Endothelial cell of umbilical vein (primary cell): Measurements from ENCODE around the gene RBM20. TPM values are rescaled to one million over a fixed set of nuclear protein-coding genes. Genes with fewer than 3 reads are reported as not detected.

Experiments used
- BruUV-seq: library from RNA; stranded (reverse); fragments of 400-500 nt; replicated peaks from 2 replicates; lab custom pipeline; 2021; lab: Mats Ljungman, UMichigan
- CTCF ChIA-PET: fragments of 300-600, 350-600 bp; sonication (Branson Sonifier 250); formaldehyde crosslinking; loops from one replicate; lab custom pipeline; 2021; ENCODE audit warnings: antibody characterized with exemption, inconsistent platforms; lab: Charles Lee
- POLR2A ChIA-PET: fragments of 300-600, 350-600 bp; sonication (Branson Sonifier 250); formaldehyde crosslinking; loops from one replicate; lab custom pipeline; 2021; ENCODE audit warnings: antibody characterized with exemption, inconsistent platforms; lab: Charles Lee
- DNase-seq: peaks from one replicate; pipeline ENCODE4 v3.0.0-alpha.2; 2011; ENCODE audit warnings: low read depth, low spot score
- FAIRE-seq: peaks from 2 replicates; lab custom pipeline; 2011; peaks lifted over from hg19 to GRCh38; lab: Jason Lieb, UNC
- H2AFZ ChIP-seq: 2 replicates; pipeline ENCODE4 v1.6.0; 2012; ENCODE audit warnings: low read depth, low read length, control low read depth, inconsistent platforms
- H3K27ac ChIP-seq: 2 replicates; pipeline ENCODE4 v1.5.1; 2011; ENCODE audit warnings: low read depth, mild to moderate bottlenecking, control low read depth, low read length, moderate library complexity; ENCODE audit not compliant: insufficient read depth
- H3K27me3 ChIP-seq, 2 experiments: 2 replicates each; pipeline versions ENCODE4 v1.6.0 to v1.6.1; 2011; ENCODE audit warnings: low read length in 2 of 2, mixed read lengths in 1 of 2; ENCODE audit not compliant: control insufficient read depth in 2 of 2, insufficient read depth in 2 of 2
- H3K36me3 ChIP-seq, 2 experiments: 2 replicates in 1 of 2; 3 replicates in 1 of 2; pipeline ENCODE4 v1.5.1; 2011; ENCODE audit warnings: low read length in 2 of 2, mild to moderate bottlenecking in 1 of 2, moderate library complexity in 1 of 2; ENCODE audit not compliant: control insufficient read depth in 2 of 2, insufficient read depth in 2 of 2; ENCODE audit errors: extremely low read depth in 1 of 2
- H3K4me1 ChIP-seq: 3 replicates; pipeline ENCODE4 v1.5.1; 2011; ENCODE audit warnings: mild to moderate bottlenecking, low read length; ENCODE audit not compliant: control insufficient read depth, insufficient read depth; ENCODE audit errors: extremely low read depth
- H3K4me2 ChIP-seq: 2 replicates; pipeline ENCODE4 v1.6.1; 2011; ENCODE audit warnings: low read length, control low read depth, mixed read lengths; ENCODE audit not compliant: insufficient read depth
- H3K4me3 ChIP-seq, 3 experiments: fragments of 200-600 bp in 1 of 3; sonication (generic), shearing (Covaris generic) in 1 of 3; replicated peaks in 1 of 3; 2 replicates each; pipeline ENCODE4 v1.5.1; 2011 to 2016; ENCODE audit warnings: control low read depth in 3 of 3, low read length in 3 of 3, mild to moderate bottlenecking in 2 of 3, inconsistent platforms in 1 of 3, low read depth in 1 of 3, moderate library complexity in 1 of 3; ENCODE audit not compliant: insufficient read depth in 1 of 3
- H3K79me2 ChIP-seq: 2 replicates; pipeline ENCODE4 v1.6.0; 2012; ENCODE audit warnings: low read length, inconsistent platforms; ENCODE audit not compliant: control insufficient read depth, insufficient read depth
- H3K9ac ChIP-seq: replicated peaks from 2 replicates; pipeline ENCODE3; 2011; ENCODE audit warnings: low read length, control low read depth; ENCODE audit not compliant: insufficient read depth; ENCODE audit errors: extremely low read depth
- H3K9me1 ChIP-seq: replicated peaks from 3 replicates; pipeline ENCODE4 v1.6.0; 2011; ENCODE audit warnings: mild to moderate bottlenecking, low read length; ENCODE audit not compliant: control insufficient read depth, insufficient read depth; ENCODE audit errors: extremely low read depth
- H3K9me3 ChIP-seq: replicated peaks from 2 replicates; pipeline ENCODE4 v1.5.1; 2012; ENCODE audit warnings: low read length, inconsistent platforms; ENCODE audit not compliant: control insufficient read depth, insufficient read depth
- H4K20me1 ChIP-seq: replicated peaks from 2 replicates; pipeline ENCODE3; 2011; ENCODE audit warnings: mild to moderate bottlenecking, low read length; ENCODE audit not compliant: control insufficient read depth, insufficient read depth; ENCODE audit errors: extremely low read depth
- CTCF ChIP-seq, 2 donors: IDR thresholded peaks; 1 replicate in 1 of 2; 2 replicates in 1 of 2; pipeline ENCODE4 v1.5.1; 2011; ENCODE audit warnings: low read length in 2 of 2, mild to moderate bottlenecking in 2 of 2, moderate library complexity in 2 of 2, control low read depth in 1 of 2, inconsistent platforms in 1 of 2, low read depth in 1 of 2; ENCODE audit not compliant: insufficient read depth in 1 of 2; ENCODE audit errors: extremely low read depth in 1 of 2
- EZH2 ChIP-seq: IDR thresholded peaks from 2 replicates; pipeline ENCODE4 v1.6.1; 2012; ENCODE audit warnings: borderline replicate concordance, low read depth, mild to moderate bottlenecking, moderate library complexity, low read length, inconsistent platforms; ENCODE audit not compliant: severe bottlenecking
- JUN ChIP-seq: IDR thresholded peaks from 2 replicates; pipeline ENCODE4 v1.6.1; 2011; ENCODE audit warnings: borderline replicate concordance, low read depth; ENCODE audit not compliant: insufficient read length, insufficient read depth
- POLR2A ChIP-seq: IDR thresholded peaks from 2 replicates; pipeline ENCODE4 v1.6.1; 2012; ENCODE audit warnings: low read depth, mild to moderate bottlenecking, control low read depth, low read length
- POLR2AphosphoS5 ChIP-seq: IDR thresholded peaks from 2 replicates; pipeline ENCODE4 v1.6.1; 2012; ENCODE audit warnings: low read depth, mild to moderate bottlenecking, control low read depth, low read length, moderate library complexity; ENCODE audit not compliant: insufficient read depth
- dilution Hi-C: fragments of 300-500 bp; cut with MboI; formaldehyde crosslinking; loops from one replicate; pipeline ENCODE4 v1.15.0; 2019; ENCODE audit warnings: low sequenced_read_pairs; ENCODE audit not compliant: extremely low pct_ligation_motif_present
- intact Hi-C: fragments of 100-400 bp; cut with micrococcal nuclease; formaldehyde crosslinking; loops from one replicate; pipeline ENCODE4 v1.10.0; 2022
- polyA plus RNA-seq, 4 experiments: library from polyadenylated mRNA; depleted of rRNA in 3 of 4; stranded (reverse) in 3 of 4; unstranded in 1 of 4; fragments of >200 nt; gene quantifications; 2 replicates each; pipeline versions ENCODE4 v1.2.1 to v1.2.3, GENCODE V29; 2011 to 2012; ENCODE audit warnings: missing spikeins in 1 of 4
- total RNA-seq: library from RNA; stranded (reverse); gene quantifications from 2 replicates; pipeline ENCODE4 v1.2.3, GENCODE V29; 2021

The RBM20 gene
- total and polyA plus RNA-seq, 2 donors (not counting 3 experiments of a cell fraction or from before 2014, with no cell fraction given) = 0.04 TPM; not detected in 1

GRCh38 chr10:110867807-110868465 lies 223.8 kb downstream of the RBM20 start:
- intact Hi-C loops = no loop called here
- CTCF ChIA-PET = interaction anchor here (1.5 to 3.2 kb wide), 3 partner anchors 22 to 1269 kb away, joined by 3 to 10 read pairs (median 4); no protein-coding TSS in a partner anchor

More at GRCh38 chr10:110867807-110868465, 223.8 kb downstream of the RBM20 start:
- Histone ChIP-seq H3K4me1 (peaks cover 9% of the 10 kb centered on the region), H3K27ac (no peak overlapping the region), H3K79me2 (no peaks in the 10 kb centered on the region), H3K27me3 (peaks cover 11 to 13% of the 10 kb centered on the region in 2 experiments), H4K20me1 (no peaks in the 10 kb centered on the region), H3K9ac (no peak overlapping the region), H3K36me3 (no peaks in the 10 kb centered on the region), H3K9me1 (no peaks in the 10 kb centered on the region), H3K9me3 (no peaks in the 10 kb centered on the region), H2AFZ (no peak overlapping the region), H3K4me3 (no peak overlapping the region), H3K4me2 (no peak overlapping the region)
- BruUV-seq = no TSS peak
- POLR2A ChIA-PET = no interaction called here
- FAIRE-seq = no peak
- dilution Hi-C loops = no loop called here
- no peak for DNase-seq
- TF ChIP-seq EZH2 (no peak), JUN (no peak), POLR2A (no peak), CTCF (IDR thresholded peaks at IDR 0.05; ENCODE audit: extremely low read depth in 1 of 2, insufficient read depth in 1 of 2, low read depth in 1 of 2, low read length in 2 of 2) (no peak), POLR2AphosphoS5 (no peak)
